Immature natural killer cell (primary cell): Measurements from ENCODE around the gene PIR. TPM values are rescaled to one million over a fixed set of nuclear protein-coding genes. Genes with fewer than 3 reads are reported as not detected.

Experiments used
- DNase-seq, 3 donors: peaks; one replicate each; pipeline ENCODE4 v3.0.0; 2022; ENCODE audit warnings: mixed read lengths in 1 of 3
- H3K27ac Mint-ChIP-seq, 6 donors: one replicate each; pipeline ENCODE4 v1.8.0; 2020; ENCODE audit warnings: mixed read lengths in 6 of 6, mild to moderate bottlenecking in 5 of 6, inconsistent platforms in 4 of 6, moderate library complexity in 3 of 6
- H3K27me3 Mint-ChIP-seq, 3 donors: one replicate each; pipeline ENCODE4 v1.8.0; 2020 to 2021; ENCODE audit warnings: low read depth in 3 of 3, mild to moderate bottlenecking in 3 of 3, mixed read lengths in 3 of 3, moderate library complexity in 3 of 3, inconsistent platforms in 1 of 3
- H3K36me3 Mint-ChIP-seq, 3 donors: one replicate each; pipeline ENCODE4 v1.8.0; 2020; ENCODE audit warnings: mixed read lengths in 3 of 3, inconsistent platforms in 2 of 3, mild to moderate bottlenecking in 2 of 3
- H3K4me1 Mint-ChIP-seq, 2 donors: one replicate each; pipeline ENCODE4 v1.8.0; 2020; ENCODE audit warnings: inconsistent platforms in 2 of 2, mild to moderate bottlenecking in 2 of 2, mixed read lengths in 2 of 2, moderate library complexity in 1 of 2
- H3K4me3 Mint-ChIP-seq, 5 donors: one replicate each; pipeline ENCODE4 v1.8.0; 2020; ENCODE audit warnings: mild to moderate bottlenecking in 5 of 5, mixed read lengths in 5 of 5, inconsistent platforms in 3 of 5, moderate library complexity in 3 of 5
- H3K9me3 Mint-ChIP-seq, 6 donors: one replicate each; pipeline ENCODE4 v1.8.0; 2020; ENCODE audit warnings: mild to moderate bottlenecking in 6 of 6, mixed read lengths in 6 of 6, inconsistent platforms in 4 of 6, moderate library complexity in 3 of 6
- polyA plus RNA-seq, 3 donors: library from polyadenylated mRNA; unstranded; fragments of 300-500 nt; fragmentation: Illumina TruSeq; gene quantifications; one replicate each; pipeline ENCODE4 v1.2.3, GENCODE V29; 2021

PIR gene
- polyA plus RNA-seq, 3 donors from 2014 or later = 0.76 TPM; not detected in 2

GRCh38 chrX:15340867-15341266 lies 152.3 kb downstream of the PIR start:
- H3K9me3 Mint-ChIP-seq = no peaks in the 10 kb centered on the region
- no peak overlapping the region for H3K27ac Mint-ChIP-seq
- H3K27me3 Mint-ChIP-seq = peaks cover 7 to 14% (median 14%) of the 10 kb centered on the region in 3 donors
- no peak for DNase-seq
- no peaks in the 10 kb centered on the region for H3K36me3 Mint-ChIP-seq
- H3K4me1 Mint-ChIP-seq = peaks cover 2 to 6% of the 10 kb centered on the region in 2 donors
- H3K4me3 Mint-ChIP-seq = no peak overlapping the region

GRCh38 chrX:15336023-15336413 lies 157.1 kb downstream of the PIR start:
- Mint-ChIP-seq H3K36me3 (no peaks in the 10 kb centered on the region), H3K27me3 (peaks cover 11 to 17% (median 15%) of the 10 kb centered on the region in 3 donors), H3K27ac (peak overlapping the region; percentile 84 to 96 (median 92)), H3K4me1 (peaks cover 10 to 14% of the 10 kb centered on the region in 2 donors), H3K4me3 (peak overlapping the region; percentile 84 to 92 (median 89)), H3K9me3 (no peaks in the 10 kb centered on the region)
- peak; percentile 58 to 64 (median 61) for DNase-seq

- peak within 1 kb of the TSS; percentile 88 to 96 (median 92) for H3K27ac Mint-ChIP-seq
- peaks cover 10 to 14% of the 10 kb centered on the region in 2 donors for H3K4me1 Mint-ChIP-seq
- no peaks in the 10 kb centered on the region for H3K36me3 Mint-ChIP-seq
- peak within 1 kb of the TSS; percentile 84 to 92 (median 89) for H3K4me3 Mint-ChIP-seq
- H3K27me3 Mint-ChIP-seq = peaks cover 11 to 15% (median 13%) of the 10 kb centered on the region in 3 donors
- H3K9me3 Mint-ChIP-seq = no peaks in the 10 kb centered on the region
- DNase-seq = peak; percentile 89 to 91 (median 91)
Measured at GRCh38 chrX:15335135-15336022, 157.8 kb downstream of the PIR start, which contains the start of gene PIGA. Gene PIGA, minus strand, starts transcription at chrX:15335523. Its CDS starts 3,593 bp downstream, at chrX:15331930.

Other genes with a start within 250 kb of the PIR start
- gene ASB9, start 223.2 kb downstream of the PIR start, polyA plus RNA-seq = under 1 TPM in 1 of 3 donors, not detected in 2; 0.34 TPM
- gene ASB11, start 177.7 kb downstream of the PIR start, polyA plus RNA-seq = not detected
- gene PIGA, start 157.8 kb downstream of the PIR start, polyA plus RNA-seq = 1 to 10 TPM; 2.4 to 3.9 (median 3.3) TPM
- not detected for gene VEGFD, start 108.9 kb downstream of the PIR start, polyA plus RNA-seq
- not detected for gene BMX, start 7.5 kb upstream of the PIR start, polyA plus RNA-seq
- not detected for gene ACE2, start 107.6 kb upstream of the PIR start, polyA plus RNA-seq
- gene CLTRN, start 171.5 kb upstream of the PIR start, polyA plus RNA-seq = under 1 TPM in 1 of 3 donors, not detected in 2; 0.61 TPM
- 10 to 100 TPM; 66.3 to 79.1 (median 73.4) TPM for gene CA5B, start 244.9 kb upstream of the PIR start, polyA plus RNA-seq